Measurements from ENCODE around the gene KDELR3.

DNA sequence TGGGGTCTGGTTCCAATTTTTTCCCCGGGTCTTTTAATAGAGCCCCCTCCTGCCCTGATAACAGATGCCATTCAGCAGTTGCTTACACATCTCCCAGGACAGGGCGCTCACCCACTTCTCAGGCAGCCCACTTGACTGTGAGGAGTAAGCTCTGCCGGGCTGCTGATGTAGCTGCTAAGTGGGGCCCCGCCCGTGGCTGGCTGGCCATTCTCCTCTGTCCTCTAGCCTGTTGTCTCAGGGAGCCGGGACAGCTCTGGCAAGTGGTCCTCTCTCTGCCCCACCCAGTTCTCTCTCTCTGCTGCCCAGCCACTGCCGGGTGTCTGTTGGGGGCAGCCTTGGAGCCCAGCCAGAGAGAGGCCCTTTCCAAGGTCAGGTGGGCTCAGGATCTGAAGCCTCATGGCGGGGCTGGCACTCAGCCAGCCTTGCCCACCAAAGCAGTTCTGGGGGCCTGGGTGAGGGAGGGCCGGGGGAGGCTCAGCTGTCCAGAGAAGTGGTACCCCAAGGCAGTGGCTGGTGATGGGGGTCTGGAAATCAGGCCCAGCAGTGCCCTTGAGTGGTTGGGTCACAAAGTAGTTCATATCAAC lies 21.8 kb upstream of the KDELR3 start:
- no peak for TF ChIP-seq YY1 (IDR thresholded peaks at IDR 0.05; ENCODE audit: insufficient read depth, insufficient read length)
- no peak for TF ChIP-seq SUZ12 (IDR thresholded peaks at IDR 0.05; ENCODE audit: extremely low read depth, insufficient read depth, insufficient read length)
- TF ChIP-seq ZNF274 (IDR thresholded peaks at IDR 0.05; ENCODE audit: low read depth, low read length), result no peak
